K562 (cell line): Measurements from ENCODE around the gene OXSM. TPM values are rescaled to one million over a fixed set of nuclear protein-coding genes. Genes with fewer than 3 reads are reported as not detected.

Experiments
- ATAC-seq: fragments of 200-7000 bp; cut with Tn5 transposase; 3 replicates; pipeline ENCODE4 v1.9.1; 2020; ENCODE audit warnings: moderate library complexity
- BruUV-seq: library from RNA; stranded (reverse); fragments of 400-500 nt; replicated peaks from 2 replicates; lab custom pipeline; 2021; lab: Mats Ljungman, UMichigan
- CTCF ChIA-PET: fragments of 300-600 bp; formaldehyde crosslinking; extraction: SDS; loops from one replicate; lab custom pipeline; 2021; ENCODE audit warnings: low intra/inter-chr PET ratio; lab: Yijun Ruan, JAX
- POLR2A ChIA-PET: fragments of 300-600, 350-650 bp; sonication (Branson Sonifier 250); formaldehyde crosslinking; extraction: SDS; loops from one replicate; lab custom pipeline; 2021; ENCODE audit warnings: antibody characterized with exemption, inconsistent platforms; lab: Yijun Ruan, JAX
- DNase-seq, 4 experiments: peaks; one replicate each; pipeline versions ENCODE4 v3.0.0 to v3.0.0-alpha.2; 2011 to 2018; ENCODE audit warnings: low spot score in 3 of 4, mixed read lengths in 3 of 4; ENCODE audit errors: extremely low read depth in 1 of 4
- FAIRE-seq: peaks from 2 replicates; lab custom pipeline; 2011; peaks lifted over from hg19 to GRCh38; lab: Jason Lieb, UNC
- H2AFZ ChIP-seq: 2 replicates; pipeline ENCODE4 v1.6.0; 2011; ENCODE audit warnings: low read depth, low read length, control low read depth, inconsistent platforms
- H3K27ac ChIP-seq: fragments of 200-600 bp; 3 replicates; pipeline ENCODE4 v1.8.0; 2011; ENCODE audit warnings: low read depth, mild to moderate bottlenecking, control low read depth, inconsistent platforms, low read length, moderate library complexity, mixed read lengths; ENCODE audit errors: extremely low read depth
- H3K27me3 ChIP-seq, 2 experiments: fragments of 300-600 bp in 1 of 2; 2 replicates in 1 of 2; 3 replicates in 1 of 2; pipeline versions ENCODE4 v1.6.0 to v1.8.0; 2011; ENCODE audit warnings: inconsistent platforms in 2 of 2, low read length in 2 of 2, mild to moderate bottlenecking in 1 of 2, mixed read lengths in 1 of 2, moderate library complexity in 1 of 2; ENCODE audit not compliant: control insufficient read depth in 2 of 2, insufficient read depth in 2 of 2
- H3K36me3 ChIP-seq: fragments of 300-600 bp; 3 replicates; pipeline ENCODE4 v1.8.0; 2011; ENCODE audit warnings: mild to moderate bottlenecking, low read length, inconsistent platforms; ENCODE audit not compliant: control insufficient read depth, insufficient read depth
- H3K4me1 ChIP-seq, 2 experiments: fragments of 200-600 bp in 1 of 2; replicated peaks in 1 of 2; 2 replicates in 1 of 2; 3 replicates in 1 of 2; pipeline versions ENCODE4 v1.5.1 to v1.8.0; 2011; ENCODE audit warnings: inconsistent platforms in 2 of 2, low read length in 2 of 2, mild to moderate bottlenecking in 1 of 2, mixed read lengths in 1 of 2, moderate library complexity in 1 of 2; ENCODE audit not compliant: control insufficient read depth in 2 of 2, insufficient read depth in 2 of 2
- H3K4me2 ChIP-seq: 2 replicates; pipeline ENCODE4 v1.6.1; 2011; ENCODE audit warnings: low read length, control low read depth, inconsistent platforms, mixed read lengths; ENCODE audit not compliant: insufficient read depth
- H3K4me3 ChIP-seq: fragments of 200-600 bp; sonication (generic), shearing (Covaris generic); 2 replicates; pipeline ENCODE4 v1.5.1; 2016; ENCODE audit warnings: control low read depth, inconsistent platforms
- H3K79me2 ChIP-seq: fragments of 200-600 bp; 3 replicates; pipeline ENCODE4 v1.8.0; 2011; ENCODE audit warnings: low read length, inconsistent platforms; ENCODE audit not compliant: control insufficient read depth, insufficient read depth
- H3K9ac ChIP-seq, 2 experiments: 2 replicates each; pipeline versions ENCODE4 v1.6.0 to v1.6.1; 2011; ENCODE audit warnings: low read depth in 2 of 2, low read length in 2 of 2, control low read depth in 1 of 2, inconsistent platforms in 1 of 2, mild to moderate bottlenecking in 1 of 2, mixed read lengths in 1 of 2; ENCODE audit not compliant: insufficient read depth in 1 of 2
- H3K9me1 ChIP-seq: one replicate; pipeline ENCODE4 v1.6.0; 2011; ENCODE audit warnings: inconsistent platforms, mild to moderate bottlenecking, low read length, moderate library complexity; ENCODE audit not compliant: control insufficient read depth, insufficient read depth
- H3K9me3 ChIP-seq: replicated peaks from 2 replicates; pipeline ENCODE4 v1.5.1; 2011; ENCODE audit warnings: low read depth, low read length, inconsistent platforms; ENCODE audit not compliant: control insufficient read depth, insufficient read depth
- H4K20me1 ChIP-seq: replicated peaks from 2 replicates; pipeline ENCODE4 v1.6.1; 2011; ENCODE audit warnings: low read length, inconsistent platforms, mixed read lengths; ENCODE audit not compliant: control insufficient read depth, insufficient read depth
- BCLAF1 ChIP-seq, 2 experiments: fragments of 450-650 bp in 1 of 2; IDR thresholded peaks; 2 replicates each; pipeline ENCODE4 v1.6.1; 2011 to 2017; ENCODE audit warnings: low read depth in 2 of 2, antibody characterized with exemption in 1 of 2, borderline replicate concordance in 1 of 2, low read length in 1 of 2, mild to moderate bottlenecking in 1 of 2, mixed read lengths in 1 of 2; ENCODE audit not compliant: control insufficient read depth in 1 of 2
- BMI1 ChIP-seq: fragments of 150-350 bp; IDR thresholded peaks from 2 replicates; pipeline ENCODE4 v1.6.1; 2014; ENCODE audit warnings: low read length
- CBX1 ChIP-seq: sonication (generic); IDR thresholded peaks from 2 replicates; pipeline ENCODE4 v1.6.1; 2016; ENCODE audit warnings: antibody characterized with exemption, low read depth, mild to moderate bottlenecking
- CBX5 ChIP-seq: IDR thresholded peaks from 2 replicates; pipeline ENCODE4 v1.6.1; 2014; ENCODE audit warnings: low read depth, borderline replicate concordance
- DMBX1 ChIP-seq: fragments of 250-450 bp; sonication (Bioruptor Pico); IDR thresholded peaks from 2 replicates; pipeline ENCODE4 v1.8.0; 2022; ENCODE audit warnings: inconsistent platforms, mild to moderate bottlenecking, moderate library complexity, borderline replicate concordance
- FOSL1 ChIP-seq: fragments of 200-800 bp; sonication (Bioruptor generic); conservative IDR thresholded peaks from 2 replicates; pipeline ENCODE4 v1.6.1; 2016; ENCODE audit warnings: missing genetic modification characterization, missing compliant biosample characterization
- FOXA3 ChIP-seq, 2 experiments: fragments of 450-650 bp in 1 of 2; sonication (generic) in 1 of 2; formaldehyde crosslinking; IDR thresholded peaks in 1 of 2; conservative IDR thresholded peaks in 1 of 2; 2 replicates each; pipeline versions ENCODE4 v1.4.0 to v1.8.0; 2020 to 2022; ENCODE audit warnings: mild to moderate bottlenecking in 2 of 2, missing genetic modification reagents in 1 of 2
- GABPB1 ChIP-seq: sonication (generic); formaldehyde crosslinking; IDR thresholded peaks from 2 replicates; pipeline ENCODE4 v1.8.0; 2022; ENCODE audit warnings: mild to moderate bottlenecking, missing genetic modification reagents
- NFYB ChIP-seq: IDR thresholded peaks from 2 replicates; pipeline ENCODE4 v1.6.1; 2011; ENCODE audit warnings: mild to moderate bottlenecking, moderate library complexity; ENCODE audit not compliant: insufficient read length; ENCODE audit errors: extremely low read depth
- OTX1 ChIP-seq: fragments of 450-650 bp; formaldehyde crosslinking; IDR thresholded peaks from 2 replicates; pipeline ENCODE4 v1.4.0; 2022; ENCODE audit warnings: mild to moderate bottlenecking
- POLR2AphosphoS5 ChIP-seq: IDR thresholded peaks from 2 replicates; pipeline ENCODE4 v1.6.1; 2011; ENCODE audit warnings: mild to moderate bottlenecking, low read depth, low read length, moderate library complexity; ENCODE audit not compliant: control insufficient read depth, insufficient read depth
- PPARD ChIP-seq: fragments of 250-450 bp; sonication (Bioruptor Pico); IDR thresholded peaks from 2 replicates; pipeline ENCODE4 v1.8.0; 2022; ENCODE audit warnings: inconsistent platforms, mild to moderate bottlenecking, moderate library complexity
- SETDB1 ChIP-seq: IDR thresholded peaks from one replicate; pipeline ENCODE4 v1.6.1; 2012; ENCODE audit warnings: low read length, control low read depth, inconsistent platforms
- TBP ChIP-seq: optimal IDR thresholded peaks from 2 replicates; pipeline ENCODE3; 2011; ENCODE audit warnings: low read depth, low read length, improper control_type of control experiment
- U2AF2 ChIP-seq: fragments of 200-400 bp; formaldehyde crosslinking; optimal IDR thresholded peaks from 2 replicates; pipeline ENCODE3; 2017; ENCODE audit warnings: low read depth, mild to moderate bottlenecking, low read length
- ZEB2 ChIP-seq: fragments of 450-650 bp; IDR thresholded peaks from 2 replicates; pipeline ENCODE4 v1.6.1; 2016
- ZNF121 ChIP-seq: sonication (generic); formaldehyde crosslinking; conservative IDR thresholded peaks from 2 replicates; pipeline ENCODE4 v1.8.0; 2022; ENCODE audit warnings: missing genetic modification reagents
- ZNF263 ChIP-seq: sonication (generic); formaldehyde crosslinking; IDR thresholded peaks from 2 replicates; pipeline ENCODE4 v1.8.0; 2022; ENCODE audit warnings: mild to moderate bottlenecking, missing genetic modification reagents, borderline replicate concordance
- WGBS: fragments of 100-300 bp; shearing (Covaris generic); methylation state at CpG from one replicate; pipeline ENCODE4 v1.1.6; 2016; ENCODE audit warnings: low coverage, mixed read lengths; ENCODE audit not compliant: insufficient coverage; ENCODE audit errors: missing lambda C conversion rate; 5-methylcytosine and 5-hydroxymethylcytosine counted together
- in situ Hi-C: fragments of 300-500 bp; cut with MboI; formaldehyde crosslinking; loops from 4 replicates; pipeline ENCODE4 v1.15.0; 2018; ENCODE audit warnings: inconsistent platforms, mixed read lengths
- intact Hi-C: fragments of 100-400 bp; cut with micrococcal nuclease; formaldehyde crosslinking; loops from 2 replicates; pipeline ENCODE4 v1.14.2; 2022
- polyA plus RNA-seq, 8 experiments: library from polyadenylated mRNA; depleted of rRNA in 4 of 8; stranded (reverse) in 5 of 8; unstranded in 3 of 8; fragments of >200 nt; fragmentation: Nextera tagmentation in 2 of 8; fragmentation: Illumina TruSeq in 1 of 8; extraction: Ambion mirVana in 2 of 8; extraction: Trizol in 1 of 8; gene quantifications; 2 replicates each; pipeline versions ENCODE4 v1.2.1 to v1.2.3, GENCODE V29; 2011 to 2014; ENCODE audit warnings: inconsistent platforms in 1 of 8, missing spikeins in 1 of 8
- total RNA-seq, 7 experiments: library from RNA; depleted of rRNA in 6 of 7; stranded (reverse); fragments of >200 nt in 6 of 7; fragmentation: Illumina TruSeq in 2 of 7; extraction: Trizol in 2 of 7; gene quantifications; 2 replicates each; pipeline versions ENCODE4 v1.2.1 to v1.2.3, GENCODE V29; 2011 to 2021; ENCODE audit warnings: low replicate concordance in 1 of 7
- TF ChIP-seq, protein P1 (sequence below): fragments of 450-650 bp; IDR thresholded peaks from 2 replicates; pipeline ENCODE4 v1.7.0; 2016; ENCODE audit warnings: borderline replicate concordance

The OXSM gene
- total and polyA plus RNA-seq, 9 of the 15 experiments (the other 6 are each of a cell fraction or from before 2014, with no cell fraction given): 24.0 to 107 (median 34.0) TPM

- no peak for TF ChIP-seq BCLAF1 (IDR thresholded peaks at IDR 0.05; ENCODE audit: borderline replicate concordance in 1 of 2, control insufficient read depth in 1 of 2, low read depth in 2 of 2, low read length in 1 of 2)
- TF ChIP-seq, protein P1, sequence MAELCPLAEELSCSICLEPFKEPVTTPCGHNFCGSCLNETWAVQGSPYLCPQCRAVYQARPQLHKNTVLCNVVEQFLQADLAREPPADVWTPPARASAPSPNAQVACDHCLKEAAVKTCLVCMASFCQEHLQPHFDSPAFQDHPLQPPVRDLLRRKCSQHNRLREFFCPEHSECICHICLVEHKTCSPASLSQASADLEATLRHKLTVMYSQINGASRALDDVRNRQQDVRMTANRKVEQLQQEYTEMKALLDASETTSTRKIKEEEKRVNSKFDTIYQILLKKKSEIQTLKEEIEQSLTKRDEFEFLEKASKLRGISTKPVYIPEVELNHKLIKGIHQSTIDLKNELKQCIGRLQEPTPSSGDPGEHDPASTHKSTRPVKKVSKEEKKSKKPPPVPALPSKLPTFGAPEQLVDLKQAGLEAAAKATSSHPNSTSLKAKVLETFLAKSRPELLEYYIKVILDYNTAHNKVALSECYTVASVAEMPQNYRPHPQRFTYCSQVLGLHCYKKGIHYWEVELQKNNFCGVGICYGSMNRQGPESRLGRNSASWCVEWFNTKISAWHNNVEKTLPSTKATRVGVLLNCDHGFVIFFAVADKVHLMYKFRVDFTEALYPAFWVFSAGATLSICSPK: no peak
- no peak for TF ChIP-seq OTX1 (CRISPR knock-in tag)
- no peak for TF ChIP-seq ZNF121 (CRISPR knock-in tag)
- no peak for TF ChIP-seq ZEB2
Measured at GRCh38 chr3:25747033-25747432, 42.9 kb upstream of the OXSM start (continued).

- Histone ChIP-seq H4K20me1 (no peaks in the 10 kb centered on the region), H3K4me2 (no peak overlapping the region), H3K4me3 (no peak overlapping the region), H3K27me3 (no peaks in the 10 kb centered on the region), H3K36me3 (peaks cover 90% of the 10 kb centered on the region), H3K9me1 (no peaks in the 10 kb centered on the region), H3K9ac (no peak overlapping the region), H3K79me2 (peaks cover 6% of the 10 kb centered on the region; the same call in 2 of the 3 replicates), H3K4me1 (no peaks in the 10 kb centered on the region), H2AFZ (no peak overlapping the region), H3K9me3 (no peaks in the 10 kb centered on the region), H3K27ac (no peak overlapping the region)
- in situ Hi-C loops: no loop called here
- CTCF ChIA-PET: no interaction called here
- 94% methylated on average over 3 of the region's 3 CpGs for WGBS
- ATAC-seq (no peak), FAIRE-seq (no peak), DNase-seq (no peak)
- intact Hi-C loops: no loop called here
- no TSS peak for BruUV-seq
- POLR2A ChIA-PET: interaction anchor here (0.8 kb wide), 1 partner anchor 17 kb away, joined by 3 read pairs; no protein-coding TSS in a partner anchor
- TF ChIP-seq BMI1 (no peak), SETDB1 (no peak), ZNF263 (CRISPR knock-in tag) (no peak), CBX5 (no peak), PPARD (CRISPR knock-in tag) (no peak), POLR2AphosphoS5 (no peak), FOXA3 (CRISPR knock-in tag; conservative IDR thresholded peaks at IDR 0.05 in 1 of 2, IDR thresholded peaks at IDR 0.05 in 1 of 2) (no peak), FOSL1 (tag) (no peak), DMBX1 (CRISPR knock-in tag) (no peak), TBP (no peak), U2AF2 (no peak), CBX1 (no peak), GABPB1 (CRISPR knock-in tag) (no peak), NFYB (no peak)
Measured at GRCh38 chr3:25748189-25748588, 41.7 kb upstream of the OXSM start.
